Keratinocyte (primary cell): Measurements from ENCODE around the gene HTD2. TPM values are rescaled to one million over a fixed set of nuclear protein-coding genes. Genes with fewer than 3 reads are reported as not detected.

Experiments used
- DNase-seq: peaks from one replicate; pipeline ENCODE4 v3.0.0-alpha.2; 2011; ENCODE audit warnings: low read depth, missing footprints, low spot score
- FAIRE-seq: peaks from 2 replicates; lab custom pipeline; 2011; peaks lifted over from hg19 to GRCh38; lab: Jason Lieb, UNC
- H2AFZ ChIP-seq: 2 replicates; pipeline ENCODE4 v1.6.0; 2012; ENCODE audit warnings: low read length, control low read depth, inconsistent platforms; ENCODE audit not compliant: control insufficient read depth
- H3K27ac ChIP-seq: 2 replicates; pipeline ENCODE4 v1.5.1; 2011; ENCODE audit warnings: low read length; ENCODE audit not compliant: control insufficient read depth, insufficient read depth
- H3K27me3 ChIP-seq: 3 replicates; pipeline ENCODE4 v1.6.0; 2011; ENCODE audit warnings: low read length; ENCODE audit not compliant: control insufficient read depth, insufficient read depth; ENCODE audit errors: extremely low read depth
- H3K36me3 ChIP-seq, 2 experiments: 2 replicates in 1 of 2; 3 replicates in 1 of 2; pipeline ENCODE4 v1.5.1; 2011; ENCODE audit warnings: low read length in 2 of 2, mild to moderate bottlenecking in 1 of 2; ENCODE audit not compliant: control insufficient read depth in 2 of 2, insufficient read depth in 2 of 2; ENCODE audit errors: extremely low read depth in 1 of 2
- H3K4me1 ChIP-seq: 3 replicates; pipeline ENCODE4 v1.5.1; 2011; ENCODE audit warnings: low read length; ENCODE audit not compliant: control insufficient read depth, insufficient read depth; ENCODE audit errors: extremely low read depth
- H3K4me2 ChIP-seq: 3 replicates; pipeline ENCODE4 v1.6.0; 2011; ENCODE audit warnings: low read depth, low read length; ENCODE audit not compliant: control insufficient read depth, insufficient read depth; ENCODE audit errors: extremely low read depth
- H3K4me3 ChIP-seq, 3 experiments: fragments of 200-600 bp in 1 of 3; sonication (generic) in 1 of 3; 2 replicates in 2 of 3; 3 replicates in 1 of 3; pipeline ENCODE4 v1.5.1; 2011 to 2016; ENCODE audit warnings: low read length in 3 of 3, mild to moderate bottlenecking in 3 of 3, control low read depth in 2 of 3, inconsistent platforms in 1 of 3, low read depth in 1 of 3, mixed read lengths in 1 of 3, mixed run types in 1 of 3, moderate library complexity in 1 of 3; ENCODE audit not compliant: control insufficient read depth in 2 of 3, insufficient read depth in 2 of 3; ENCODE audit errors: extremely low read depth in 1 of 3
- H3K79me2 ChIP-seq: 2 replicates; pipeline ENCODE4 v1.6.0; 2012; ENCODE audit warnings: low read length; ENCODE audit not compliant: control insufficient read depth, insufficient read depth
- H3K9ac ChIP-seq: 3 replicates; pipeline ENCODE4 v1.6.0; 2011; ENCODE audit warnings: low read length; ENCODE audit not compliant: control insufficient read depth, insufficient read depth; ENCODE audit errors: extremely low read depth
- H3K9me1 ChIP-seq: 3 replicates; pipeline ENCODE4 v1.6.0; 2011; ENCODE audit warnings: low read length; ENCODE audit not compliant: control insufficient read depth, insufficient read depth; ENCODE audit errors: extremely low read depth
- H3K9me3 ChIP-seq: 2 replicates; pipeline ENCODE4 v1.5.1; 2012; ENCODE audit warnings: low read depth, low read length; ENCODE audit not compliant: control insufficient read depth
- H4K20me1 ChIP-seq: 3 replicates; pipeline ENCODE4 v1.6.0; 2011; ENCODE audit warnings: low read length; ENCODE audit not compliant: control insufficient read depth, insufficient read depth; ENCODE audit errors: extremely low read depth
- EZH2 ChIP-seq: IDR thresholded peaks from one replicate; pipeline ENCODE4 v1.6.1; 2012; ENCODE audit warnings: inconsistent platforms, mild to moderate bottlenecking, low read length, moderate library complexity
- dilution Hi-C: fragments of 300-500 bp; cut with MboI; formaldehyde crosslinking; loops from one replicate; pipeline ENCODE4 v1.7.0; 2020; ENCODE audit warnings: low sequenced_read_pairs; ENCODE audit not compliant: extremely low pct_ligation_motif_present
- polyA plus RNA-seq, 5 experiments: library from polyadenylated mRNA; depleted of rRNA in 3 of 5; stranded (reverse) in 3 of 5; stranded (forward) in 1 of 5; unstranded in 1 of 5; fragments of >200 nt; gene quantifications; 1 replicate in 1 of 5; 2 replicates in 3 of 5; 3 replicates in 1 of 5; pipeline versions ENCODE4 v1.2.1 to v1.2.3, GENCODE V29; 2011 to 2012; ENCODE audit warnings: missing spikeins in 2 of 5, low read depth in 1 of 5, low replicate concordance in 1 of 5
- TF ChIP-seq, protein P1 (sequence below), 3 experiments: IDR thresholded peaks in 1 of 3; conservative IDR thresholded peaks in 1 of 3; optimal IDR thresholded peaks in 1 of 3; 2 replicates in 2 of 3; 3 replicates in 1 of 3; pipeline versions ENCODE3 to v1.5.1; 2011; ENCODE audit warnings: low read length in 3 of 3, mild to moderate bottlenecking in 3 of 3, moderate library complexity in 2 of 3, control low read depth in 1 of 3, inconsistent platforms in 1 of 3; ENCODE audit not compliant: insufficient read depth in 2 of 3; ENCODE audit errors: extremely low read depth in 1 of 3

The HTD2 gene
- polyA plus RNA-seq, 1 donor (not counting 4 experiments of a cell fraction or from before 2014, with no cell fraction given), result 12.5 TPM

DNA sequence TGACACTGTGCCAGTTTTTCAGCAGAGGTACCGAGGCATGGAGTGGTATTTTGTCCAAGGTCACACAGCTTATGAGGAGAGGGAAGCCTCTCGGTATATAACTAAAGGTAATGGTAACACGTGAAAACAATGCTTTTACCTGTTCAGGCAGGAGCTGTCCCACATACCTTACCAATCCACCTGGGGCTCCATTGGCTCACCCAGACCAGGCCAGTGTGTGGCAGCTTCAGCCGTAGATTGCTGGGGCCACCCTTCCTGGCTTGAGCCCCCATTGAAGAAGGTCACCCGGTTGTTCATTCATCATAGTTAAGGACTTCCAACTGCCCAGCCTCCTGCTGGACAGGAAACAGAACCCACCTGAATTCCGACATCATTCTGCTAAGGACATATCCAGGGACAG is 9.5 kb upstream of the HTD2 start:
- H3K36me3 ChIP-seq, result peaks cover 0 to 3% of the 10 kb centered on the region in 2 experiments
- no peaks in the 10 kb centered on the region for H3K9me3 ChIP-seq
- H3K9me1 ChIP-seq, result no peaks in the 10 kb centered on the region
- no peak overlapping the region for H3K4me3 ChIP-seq
- DNase-seq (no peak), FAIRE-seq (peak; percentile 17)
- TF ChIP-seq EZH2, result no peak
- TF ChIP-seq, protein P1, sequence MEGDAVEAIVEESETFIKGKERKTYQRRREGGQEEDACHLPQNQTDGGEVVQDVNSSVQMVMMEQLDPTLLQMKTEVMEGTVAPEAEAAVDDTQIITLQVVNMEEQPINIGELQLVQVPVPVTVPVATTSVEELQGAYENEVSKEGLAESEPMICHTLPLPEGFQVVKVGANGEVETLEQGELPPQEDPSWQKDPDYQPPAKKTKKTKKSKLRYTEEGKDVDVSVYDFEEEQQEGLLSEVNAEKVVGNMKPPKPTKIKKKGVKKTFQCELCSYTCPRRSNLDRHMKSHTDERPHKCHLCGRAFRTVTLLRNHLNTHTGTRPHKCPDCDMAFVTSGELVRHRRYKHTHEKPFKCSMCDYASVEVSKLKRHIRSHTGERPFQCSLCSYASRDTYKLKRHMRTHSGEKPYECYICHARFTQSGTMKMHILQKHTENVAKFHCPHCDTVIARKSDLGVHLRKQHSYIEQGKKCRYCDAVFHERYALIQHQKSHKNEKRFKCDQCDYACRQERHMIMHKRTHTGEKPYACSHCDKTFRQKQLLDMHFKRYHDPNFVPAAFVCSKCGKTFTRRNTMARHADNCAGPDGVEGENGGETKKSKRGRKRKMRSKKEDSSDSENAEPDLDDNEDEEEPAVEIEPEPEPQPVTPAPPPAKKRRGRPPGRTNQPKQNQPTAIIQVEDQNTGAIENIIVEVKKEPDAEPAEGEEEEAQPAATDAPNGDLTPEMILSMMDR (optimal IDR thresholded peaks at IDR 0.05 in 1 of 3, IDR thresholded peaks at IDR 0.05 in 1 of 3, conservative IDR thresholded peaks at IDR 0.05 in 1 of 3; ENCODE audit: extremely low read depth in 1 of 3, insufficient read depth in 2 of 3, low read length in 3 of 3), result no peak
- H3K9ac ChIP-seq, result no peak overlapping the region
- no peaks in the 10 kb centered on the region for H3K27me3 ChIP-seq
- no peaks in the 10 kb centered on the region for H3K79me2 ChIP-seq
- peaks cover 10% of the 10 kb centered on the region for H3K4me1 ChIP-seq
- no peak overlapping the region for H3K27ac ChIP-seq
- H3K4me2 ChIP-seq, result peak overlapping the region; percentile 20
- H2AFZ ChIP-seq, result no peak overlapping the region
- dilution Hi-C loops, result no loop called here
- no peaks in the 10 kb centered on the region for H4K20me1 ChIP-seq

DNA sequence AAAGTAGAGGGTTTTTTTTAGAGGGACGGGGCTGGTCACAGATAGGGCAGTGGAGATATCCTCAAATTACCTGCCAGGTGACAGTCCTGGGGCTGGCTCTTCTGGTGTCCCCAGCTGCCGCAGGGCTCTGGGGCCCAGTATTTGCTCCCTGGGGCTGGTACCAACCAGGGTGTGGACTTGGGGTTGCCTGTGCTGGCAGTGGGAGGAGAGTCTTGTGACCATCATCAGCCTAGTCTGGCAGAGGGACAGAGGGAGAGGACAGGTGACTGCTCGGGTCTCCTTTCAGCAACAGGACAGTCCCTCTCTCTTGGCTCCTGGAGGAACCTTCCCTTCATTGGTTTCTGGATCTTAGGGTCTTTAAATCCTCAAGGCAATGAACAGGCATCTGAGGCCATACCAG is 8.1 kb upstream of the HTD2 start:
- no peak for DNase-seq
- Histone ChIP-seq H3K4me1 (peaks cover 10% of the 10 kb centered on the region), H2AFZ (no peak overlapping the region), H3K27ac (no peak overlapping the region), H3K36me3 (peaks cover 0 to 3% of the 10 kb centered on the region in 2 experiments), H3K9ac (no peak overlapping the region), H3K4me3 (no peak overlapping the region), H4K20me1 (no peaks in the 10 kb centered on the region), H3K9me3 (no peaks in the 10 kb centered on the region), H3K27me3 (no peaks in the 10 kb centered on the region), H3K9me1 (no peaks in the 10 kb centered on the region), H3K4me2 (no peak overlapping the region), H3K79me2 (no peaks in the 10 kb centered on the region)
- no peak for TF ChIP-seq EZH2
- TF ChIP-seq, protein P1 (optimal IDR thresholded peaks at IDR 0.05 in 1 of 3, IDR thresholded peaks at IDR 0.05 in 1 of 3, conservative IDR thresholded peaks at IDR 0.05 in 1 of 3; ENCODE audit: extremely low read depth in 1 of 3, insufficient read depth in 2 of 3, low read length in 3 of 3), result no peak
- dilution Hi-C loops, result no loop called here
- FAIRE-seq, result no peak
